Skeletal muscle cell (primary cell): ENCODE data around the gene NPR2.
A peak's percentile ranks its signal among the peaks of the same experiment; 100 is the strongest.

Experiments used
- DNase-seq: peaks from one replicate; pipeline ENCODE4 v3.0.0-alpha.2; 2010; ENCODE audit warnings: low read depth
- H3K4me3 ChIP-seq: 2 replicates; pipeline ENCODE4 v1.5.1; 2011; ENCODE audit warnings: low read depth, mild to moderate bottlenecking, control low read depth, low read length, moderate library complexity

NPR2 gene

GRCh38 chr9:35795695-35796094 lies 4.3 kb downstream of the NPR2 start:
- DNase-seq: no peak
- no peak overlapping the region for H3K4me3 ChIP-seq

- no peak overlapping the region for H3K4me3 ChIP-seq
- DNase-seq: no peak
Observed at GRCh38 chr9:35797311-35798109, 6.1 kb downstream of the NPR2 start.

DNA sequence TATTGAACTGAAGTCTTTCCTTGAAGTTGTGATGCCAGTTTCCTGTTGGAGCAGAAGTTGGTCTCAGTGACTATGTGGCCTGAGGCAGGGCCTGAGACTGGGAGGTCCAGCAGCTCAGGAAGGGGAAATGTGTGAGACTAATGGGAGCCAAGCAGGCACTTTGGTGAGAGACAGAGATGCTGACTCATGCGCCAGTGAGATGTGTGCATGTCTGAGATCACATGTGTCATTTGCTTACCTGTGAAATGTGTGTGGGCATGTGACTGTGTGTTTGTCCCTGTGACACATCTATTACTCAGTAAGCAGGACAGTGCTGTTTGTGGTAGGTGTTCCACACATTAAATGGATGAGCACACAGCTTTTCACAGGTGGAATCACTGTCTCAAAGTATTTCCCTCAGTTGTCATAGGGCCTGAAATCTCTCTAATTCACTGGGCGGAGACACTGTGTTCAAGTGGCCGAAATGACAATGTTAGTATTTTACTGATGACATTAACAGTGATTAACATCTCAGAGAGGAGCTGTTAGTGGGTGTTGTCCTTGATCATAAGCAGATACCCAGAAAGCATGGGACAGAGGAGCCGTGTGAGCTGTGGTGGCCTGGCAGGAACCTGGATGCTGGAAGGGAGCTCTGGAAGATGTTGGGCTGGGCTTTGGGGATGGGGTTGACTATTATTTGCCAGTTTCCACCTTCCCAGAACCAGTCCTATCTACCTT lies 7.4 kb downstream of the NPR2 start:
- no peak for DNase-seq

DNA sequence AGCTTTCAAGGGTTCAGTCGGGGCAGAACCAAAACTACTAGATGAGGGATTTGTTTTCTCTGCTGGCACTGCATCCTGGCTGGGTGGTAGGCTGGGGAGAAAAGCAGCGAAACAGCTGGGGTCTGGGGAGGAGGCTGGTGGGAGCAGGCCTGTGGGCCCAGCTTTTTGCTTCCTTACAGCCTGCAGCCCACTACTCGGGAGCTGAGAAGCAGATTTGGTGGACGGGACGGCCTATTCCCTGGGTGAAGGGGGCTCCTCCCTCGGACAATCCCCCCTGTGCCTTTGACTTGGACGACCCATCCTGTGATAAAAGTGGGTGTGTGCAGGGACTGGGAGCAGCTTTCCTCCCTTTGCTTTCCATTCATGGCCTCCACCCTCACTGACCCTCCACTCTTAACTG lies 9.1 kb downstream of the NPR2 start:
- no peak overlapping the region for H3K4me3 ChIP-seq
- no peak for DNase-seq

More for the DNA sequence above, 7.4 kb downstream of the NPR2 start:
- no peak overlapping the region for H3K4me3 ChIP-seq

DNA sequence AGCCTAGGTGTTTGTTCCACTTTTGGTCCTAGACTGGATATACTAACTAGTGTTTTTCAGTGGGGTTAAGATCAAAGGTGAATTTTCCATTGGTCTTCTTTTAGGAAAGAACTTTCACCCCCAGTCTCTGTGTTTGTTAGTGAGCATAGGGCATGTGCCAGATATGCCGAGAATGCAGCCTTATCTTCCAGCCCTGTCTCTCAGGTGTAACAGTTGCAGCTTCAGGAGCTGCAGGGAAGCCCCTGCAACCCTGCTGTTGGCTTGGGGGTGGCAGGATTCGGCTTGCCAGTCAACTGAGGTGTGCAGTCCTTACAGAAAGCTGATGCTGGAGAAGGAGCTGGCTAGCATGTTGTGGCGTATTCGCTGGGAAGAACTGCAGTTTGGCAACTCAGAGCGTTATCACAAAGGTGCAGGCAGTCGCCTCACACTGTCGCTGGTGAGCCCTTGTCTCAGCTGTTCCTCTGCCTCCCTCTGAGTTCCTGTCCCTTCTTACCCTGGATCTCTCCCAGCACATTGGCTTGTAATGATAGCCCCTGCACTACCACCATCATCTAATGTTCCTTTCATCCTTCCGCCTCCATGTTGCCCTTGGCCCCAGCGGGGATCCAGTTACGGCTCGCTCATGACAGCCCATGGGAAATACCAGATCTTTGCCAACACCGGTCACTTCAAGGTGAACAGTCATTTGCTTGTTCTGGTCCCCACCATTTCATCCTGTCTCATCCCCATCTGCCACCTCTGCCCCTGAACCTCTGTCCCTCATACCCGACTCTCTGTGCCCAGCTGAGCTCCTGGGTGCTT lies 10.1 kb downstream of the NPR2 start:
- DNase-seq: no peak

DNA sequence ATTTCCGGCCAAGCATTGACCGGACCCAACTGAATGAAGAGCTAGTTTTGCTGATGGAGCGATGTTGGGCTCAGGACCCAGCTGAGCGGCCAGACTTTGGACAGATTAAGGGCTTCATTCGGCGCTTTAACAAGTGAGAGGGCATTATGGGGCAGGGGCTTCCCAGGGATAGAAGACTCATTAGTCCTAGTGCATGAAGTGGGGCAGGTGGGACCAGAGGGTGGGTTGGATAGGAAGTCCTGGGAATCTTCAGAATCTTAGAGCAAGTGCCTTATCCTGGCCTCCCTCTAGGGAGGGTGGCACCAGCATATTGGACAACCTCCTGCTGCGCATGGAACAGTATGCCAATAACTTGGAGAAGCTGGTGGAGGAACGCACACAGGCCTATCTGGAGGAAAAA lies 14.7 kb downstream of the NPR2 start:
- no peak for DNase-seq
- no peak overlapping the region for H3K4me3 ChIP-seq

More for the DNA sequence above, 10.1 kb downstream of the NPR2 start:
- H3K4me3 ChIP-seq: no peak overlapping the region

DNA sequence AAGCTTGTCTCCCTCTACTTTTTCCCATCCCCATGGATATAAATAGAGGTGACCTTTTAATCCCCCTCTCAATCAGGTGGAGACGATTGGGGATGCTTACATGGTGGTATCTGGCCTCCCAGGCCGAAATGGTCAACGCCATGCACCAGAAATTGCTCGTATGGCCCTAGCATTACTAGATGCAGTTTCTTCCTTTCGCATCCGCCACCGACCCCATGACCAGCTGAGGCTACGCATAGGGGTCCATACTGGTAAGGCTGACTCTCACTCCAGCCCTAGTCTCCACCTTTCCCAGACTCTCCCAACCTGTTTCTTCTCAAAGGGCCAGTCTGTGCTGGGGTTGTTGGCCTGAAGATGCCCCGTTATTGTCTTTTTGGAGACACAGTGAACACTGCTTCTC lies 17.0 kb downstream of the NPR2 start:
- H3K4me3 ChIP-seq: no peak overlapping the region
- DNase-seq: no peak

- H3K4me3 ChIP-seq: no peak overlapping the region
- no peak for DNase-seq
Observed at GRCh38 chr9:35810122-35810521, 18.7 kb downstream of the NPR2 start.

DNA sequence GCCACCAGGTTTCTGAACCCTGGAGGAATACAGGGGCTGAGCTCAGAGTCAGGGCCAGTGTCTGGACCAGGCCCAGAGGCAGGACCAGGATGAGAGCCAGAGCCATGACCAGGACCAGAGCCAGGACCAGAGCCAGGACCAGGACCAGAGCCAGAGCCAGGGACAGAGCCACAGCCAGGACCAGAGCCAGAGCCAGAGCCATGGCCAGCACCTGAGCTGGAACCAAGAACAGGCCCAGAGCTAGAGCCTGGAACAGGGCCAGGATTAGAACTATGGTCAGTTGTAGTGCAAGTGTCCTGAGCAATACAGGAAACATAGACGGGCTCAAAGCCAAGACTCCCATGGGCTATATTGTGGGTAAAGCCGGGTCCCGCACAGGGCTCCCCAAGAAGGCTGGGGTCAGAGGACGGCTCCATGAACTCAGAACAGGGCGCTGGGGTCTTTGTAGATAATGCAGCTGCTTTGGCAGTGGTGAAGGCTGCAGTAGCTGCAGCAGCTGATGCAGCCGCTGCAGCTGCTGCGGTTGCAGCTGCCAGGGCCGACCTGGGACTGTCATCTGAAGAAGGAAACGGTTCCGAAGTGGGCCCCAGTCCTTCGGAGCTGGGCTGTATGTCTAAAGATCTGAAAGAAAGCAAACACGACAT lies 20.1 kb downstream of the NPR2 start:
- no peak for DNase-seq
- peak overlapping the region; percentile 61 for H3K4me3 ChIP-seq

DNA sequence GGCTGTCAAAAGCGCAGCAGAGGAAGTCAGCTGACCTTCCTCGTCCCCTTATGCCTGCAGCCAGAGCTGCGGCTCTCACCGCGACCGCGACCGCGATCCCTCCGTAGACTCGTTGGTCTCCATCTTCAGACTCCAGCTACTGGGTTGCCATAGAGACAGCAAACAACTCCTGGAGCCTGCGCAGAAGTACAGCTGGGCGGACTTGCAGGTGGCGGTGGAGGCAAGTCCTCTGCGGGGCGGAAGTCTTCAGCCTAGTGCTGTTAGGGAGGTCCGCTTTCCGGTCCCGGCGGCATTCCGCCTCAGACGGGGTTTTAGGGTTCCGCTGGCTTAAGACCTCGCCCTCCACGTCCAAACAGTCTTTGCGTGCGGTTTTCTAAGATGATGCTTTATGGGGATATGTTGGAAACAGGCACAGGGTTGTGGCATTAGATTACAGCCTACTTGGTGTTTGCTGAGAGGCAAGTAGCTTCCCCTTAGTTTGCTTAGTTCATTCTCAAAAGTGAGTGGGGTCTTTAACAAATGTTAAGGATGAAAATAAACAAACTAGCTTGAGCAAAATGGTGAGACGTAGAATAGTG lies 20.7 kb downstream of the NPR2 start, which contains the start of gene SPAG8:
SPAG8 (minus strand) TSS at position 238 of the 578 bp plus-strand sequence; CDS start at position 123, 115 bp downstream.
- peak within 1 kb of the TSS; percentile 61 for H3K4me3 ChIP-seq
- DNase-seq: peak; percentile 89

- H3K4me3 ChIP-seq: no peak overlapping the region
- DNase-seq: no peak
Observed at GRCh38 chr9:35813434-35814105, 22.2 kb downstream of the NPR2 start.

DNA sequence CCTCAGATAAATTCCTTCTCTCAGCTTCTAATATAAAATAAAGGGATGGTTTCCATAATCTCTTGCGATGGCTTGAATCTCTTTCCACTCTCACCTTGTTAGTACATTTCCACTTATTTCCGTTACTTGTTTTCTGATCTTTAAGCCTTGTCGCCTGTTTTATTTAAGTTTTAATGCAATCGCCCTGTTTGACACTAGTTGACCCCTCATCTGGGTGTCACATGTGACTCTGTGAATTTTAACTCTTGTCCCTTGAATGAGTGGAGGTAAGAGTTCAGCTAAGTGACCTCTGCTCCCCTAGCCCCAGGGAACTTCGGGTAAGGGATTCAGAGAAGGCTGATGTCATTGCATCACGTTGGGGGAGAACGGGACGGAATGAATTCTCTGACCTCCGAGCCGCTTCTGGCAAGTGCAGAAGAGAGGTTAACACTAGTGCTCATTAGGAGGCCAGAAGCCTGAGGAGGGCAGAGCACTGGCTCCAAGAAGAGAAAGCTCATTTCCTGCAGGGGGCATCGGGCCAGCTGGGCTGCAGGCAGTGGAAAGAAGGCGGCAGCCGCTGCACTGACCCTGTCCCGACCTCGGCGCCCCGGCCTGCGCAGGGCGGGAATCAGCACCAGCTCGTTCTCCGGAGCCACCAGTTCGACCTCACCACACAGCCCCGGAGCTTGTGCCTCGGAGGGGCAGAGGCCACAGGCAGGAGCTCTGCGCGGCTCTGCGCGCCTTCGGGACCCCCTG lies 22.9 kb downstream of the NPR2 start:
- peak overlapping the region; percentile 84 for H3K4me3 ChIP-seq
- DNase-seq: no peak

DNA sequence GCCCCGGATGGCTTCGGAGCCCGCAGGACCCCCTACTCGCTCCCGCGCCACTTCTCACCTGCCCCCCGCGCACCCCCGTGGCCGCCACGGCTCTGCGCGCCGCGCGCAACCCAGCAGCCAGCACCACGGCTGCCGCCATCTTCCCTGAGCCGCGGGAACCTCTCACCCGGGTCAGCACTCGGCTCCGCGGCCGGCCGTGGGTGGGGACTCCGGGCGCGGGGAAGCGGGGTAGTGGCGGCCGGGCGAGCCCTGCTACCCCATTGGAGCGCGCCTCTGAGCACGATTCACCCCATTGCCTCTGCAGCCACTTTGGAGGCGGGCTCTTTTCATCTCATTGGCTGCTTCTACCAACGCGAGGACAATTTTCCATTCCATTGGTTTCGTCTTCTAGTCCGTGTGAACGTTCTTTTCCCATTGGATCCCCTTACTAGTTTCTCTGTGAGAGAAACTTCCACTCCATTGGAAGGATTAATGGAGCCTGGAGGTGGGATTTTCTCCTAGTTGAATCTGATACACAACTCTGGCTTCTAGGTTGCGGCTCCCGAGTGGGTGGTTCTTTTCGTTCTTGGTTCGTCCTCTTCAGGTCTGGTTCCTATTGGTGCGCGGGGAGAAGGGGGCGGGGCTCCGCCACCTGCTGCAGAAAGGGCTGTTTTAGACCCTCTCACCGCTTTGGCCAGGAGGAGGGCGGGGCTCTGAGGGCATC lies 23.6 kb downstream of the NPR2 start, which contains the start of gene HINT2:
HINT2 (minus strand) TSS at position 202 of the 703 bp plus-strand sequence; CDS start at position 139, 63 bp downstream.
- peak; percentile 96 for DNase-seq
- peak within 1 kb of the TSS; percentile 84 for H3K4me3 ChIP-seq

GRCh38 chr9:35816708-35817107 lies 25.3 kb downstream of the NPR2 start:
- DNase-seq: no peak
- no peak overlapping the region for H3K4me3 ChIP-seq

DNA sequence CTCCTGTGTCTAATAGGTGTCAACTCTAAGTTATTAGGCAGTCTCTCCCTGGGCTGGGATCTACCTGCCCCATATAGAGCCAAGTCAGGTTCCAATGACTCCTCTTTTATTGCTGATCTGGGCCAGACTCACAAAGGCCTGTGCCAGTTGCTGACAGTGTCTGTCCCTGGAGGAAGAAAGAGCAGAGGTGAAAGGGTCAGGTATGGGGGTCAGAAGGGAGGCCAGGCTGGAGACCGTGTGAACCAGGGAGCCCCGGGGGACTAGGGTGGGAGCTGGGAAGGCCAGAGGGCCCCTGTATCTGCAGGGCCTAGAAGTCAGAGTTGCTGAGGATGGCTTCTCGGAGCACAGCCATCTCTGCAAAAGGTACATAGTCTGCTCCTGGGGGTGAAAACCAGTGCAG lies 26.9 kb downstream of the NPR2 start:
- DNase-seq: no peak
- H3K4me3 ChIP-seq: no peak overlapping the region

GRCh38 chr9:35820076-35820475 lies 28.7 kb downstream of the NPR2 start:
- DNase-seq: no peak
- H3K4me3 ChIP-seq: no peak overlapping the region

DNA sequence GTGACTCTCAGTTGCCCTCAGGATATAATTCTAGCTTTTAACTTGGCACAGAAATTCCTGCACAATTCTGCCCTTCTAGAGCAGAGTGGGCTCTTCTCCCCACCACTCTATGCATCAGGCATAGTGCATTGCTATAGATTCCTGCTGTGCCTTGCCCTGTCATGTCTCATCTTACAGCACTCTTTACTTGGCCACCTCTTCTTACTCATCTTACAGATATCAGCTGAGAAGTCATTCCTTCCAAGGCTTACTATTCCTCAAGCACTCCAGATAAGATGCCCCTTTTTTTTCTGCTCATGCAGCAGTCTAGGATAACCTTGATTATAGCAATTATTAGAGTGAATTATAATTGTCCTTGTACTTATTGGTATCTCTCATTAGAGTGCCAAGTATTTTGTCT lies 31.5 kb downstream of the NPR2 start:
- no peak overlapping the region for H3K4me3 ChIP-seq
- no peak for DNase-seq
